SK-N-SH (cell line): Measurements from ENCODE around the gene BPIFA2.

Experiments
- EP300 ChIP-seq, 2 experiments: IDR thresholded peaks; 2 replicates each; pipeline versions ENCODE4 v1.4.0 to v1.6.1; 2012; ENCODE audit warnings: borderline replicate concordance in 1 of 2, low read depth in 1 of 2, low read length in 1 of 2
- EZH2phosphoT487 ChIP-seq: fragments of 200-600 bp; sonication (generic); IDR thresholded peaks from 2 replicates; pipeline ENCODE4 v1.6.1; 2017; ENCODE audit warnings: low read depth, mixed run types, mild to moderate bottlenecking, antibody characterized with exemption, moderate library complexity, borderline replicate concordance
- JUND ChIP-seq: IDR thresholded peaks from 2 replicates; pipeline ENCODE4 v1.4.0; 2012
- MXI1 ChIP-seq: IDR thresholded peaks from 2 replicates; pipeline ENCODE4 v1.6.1; 2012; ENCODE audit warnings: mild to moderate bottlenecking, low read depth, low read length, improper control_type of control experiment
- POLR2AphosphoS5 ChIP-seq: IDR thresholded peaks from 2 replicates; pipeline ENCODE4 v1.6.1; 2012; ENCODE audit warnings: low read depth, low read length
- RCOR1 ChIP-seq: fragments of 150-350 bp; IDR thresholded peaks from 2 replicates; pipeline ENCODE4 v1.6.1; 2017; ENCODE audit warnings: antibody characterized with exemption, low read length
- RFX5 ChIP-seq: IDR thresholded peaks from 2 replicates; pipeline ENCODE4 v1.6.1; 2012; ENCODE audit warnings: mild to moderate bottlenecking, improper control_type of control experiment, low read length
- RXRA ChIP-seq: IDR thresholded peaks from 2 replicates; pipeline ENCODE4 v1.4.0; 2012; ENCODE audit warnings: low read depth, mild to moderate bottlenecking, borderline replicate concordance
- TF ChIP-seq, protein P1 (sequence below): fragments of 200-600 bp; sonication (generic); IDR thresholded peaks from 2 replicates; pipeline ENCODE4 v1.6.1; 2017; ENCODE audit warnings: antibody characterized with exemption, mild to moderate bottlenecking, moderate library complexity
- TF ChIP-seq, protein P2 (sequence below): IDR thresholded peaks from 2 replicates; pipeline ENCODE4 v1.6.1; 2012; ENCODE audit warnings: mild to moderate bottlenecking, low read depth, low read length, moderate library complexity
- TF ChIP-seq, protein P3 (sequence below): IDR thresholded peaks from 2 replicates; pipeline ENCODE4 v1.4.0; 2012; ENCODE audit warnings: low read depth
- TF ChIP-seq, protein P4 (sequence below): fragments of 150-350 bp; IDR thresholded peaks from 2 replicates; pipeline ENCODE4 v1.6.1; 2017; ENCODE audit warnings: antibody characterized with exemption, low read length, low read depth, borderline replicate concordance

DNA sequence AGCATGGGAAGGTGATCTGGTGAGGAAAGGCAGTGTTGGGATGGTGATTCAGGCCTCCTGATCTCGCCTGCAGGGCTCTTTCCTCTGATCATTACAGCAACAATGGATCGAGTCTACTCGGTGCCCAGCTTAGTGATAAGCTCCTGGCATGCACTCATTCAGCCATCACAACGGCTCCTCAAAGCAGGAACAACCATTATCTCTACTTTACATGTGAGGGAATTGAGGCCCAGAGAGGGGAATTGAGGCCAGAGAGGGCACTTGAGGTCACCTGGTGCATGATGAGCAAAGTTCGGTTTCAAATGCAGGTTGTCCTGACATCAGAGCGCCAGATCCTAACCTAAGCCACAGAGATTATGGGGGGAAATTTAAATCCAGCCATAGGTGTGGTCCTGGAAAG, 42.0 kb upstream of the BPIFA2 start:
- TF ChIP-seq, protein P1, sequence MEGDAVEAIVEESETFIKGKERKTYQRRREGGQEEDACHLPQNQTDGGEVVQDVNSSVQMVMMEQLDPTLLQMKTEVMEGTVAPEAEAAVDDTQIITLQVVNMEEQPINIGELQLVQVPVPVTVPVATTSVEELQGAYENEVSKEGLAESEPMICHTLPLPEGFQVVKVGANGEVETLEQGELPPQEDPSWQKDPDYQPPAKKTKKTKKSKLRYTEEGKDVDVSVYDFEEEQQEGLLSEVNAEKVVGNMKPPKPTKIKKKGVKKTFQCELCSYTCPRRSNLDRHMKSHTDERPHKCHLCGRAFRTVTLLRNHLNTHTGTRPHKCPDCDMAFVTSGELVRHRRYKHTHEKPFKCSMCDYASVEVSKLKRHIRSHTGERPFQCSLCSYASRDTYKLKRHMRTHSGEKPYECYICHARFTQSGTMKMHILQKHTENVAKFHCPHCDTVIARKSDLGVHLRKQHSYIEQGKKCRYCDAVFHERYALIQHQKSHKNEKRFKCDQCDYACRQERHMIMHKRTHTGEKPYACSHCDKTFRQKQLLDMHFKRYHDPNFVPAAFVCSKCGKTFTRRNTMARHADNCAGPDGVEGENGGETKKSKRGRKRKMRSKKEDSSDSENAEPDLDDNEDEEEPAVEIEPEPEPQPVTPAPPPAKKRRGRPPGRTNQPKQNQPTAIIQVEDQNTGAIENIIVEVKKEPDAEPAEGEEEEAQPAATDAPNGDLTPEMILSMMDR = no peak
- TF ChIP-seq, protein P2, sequence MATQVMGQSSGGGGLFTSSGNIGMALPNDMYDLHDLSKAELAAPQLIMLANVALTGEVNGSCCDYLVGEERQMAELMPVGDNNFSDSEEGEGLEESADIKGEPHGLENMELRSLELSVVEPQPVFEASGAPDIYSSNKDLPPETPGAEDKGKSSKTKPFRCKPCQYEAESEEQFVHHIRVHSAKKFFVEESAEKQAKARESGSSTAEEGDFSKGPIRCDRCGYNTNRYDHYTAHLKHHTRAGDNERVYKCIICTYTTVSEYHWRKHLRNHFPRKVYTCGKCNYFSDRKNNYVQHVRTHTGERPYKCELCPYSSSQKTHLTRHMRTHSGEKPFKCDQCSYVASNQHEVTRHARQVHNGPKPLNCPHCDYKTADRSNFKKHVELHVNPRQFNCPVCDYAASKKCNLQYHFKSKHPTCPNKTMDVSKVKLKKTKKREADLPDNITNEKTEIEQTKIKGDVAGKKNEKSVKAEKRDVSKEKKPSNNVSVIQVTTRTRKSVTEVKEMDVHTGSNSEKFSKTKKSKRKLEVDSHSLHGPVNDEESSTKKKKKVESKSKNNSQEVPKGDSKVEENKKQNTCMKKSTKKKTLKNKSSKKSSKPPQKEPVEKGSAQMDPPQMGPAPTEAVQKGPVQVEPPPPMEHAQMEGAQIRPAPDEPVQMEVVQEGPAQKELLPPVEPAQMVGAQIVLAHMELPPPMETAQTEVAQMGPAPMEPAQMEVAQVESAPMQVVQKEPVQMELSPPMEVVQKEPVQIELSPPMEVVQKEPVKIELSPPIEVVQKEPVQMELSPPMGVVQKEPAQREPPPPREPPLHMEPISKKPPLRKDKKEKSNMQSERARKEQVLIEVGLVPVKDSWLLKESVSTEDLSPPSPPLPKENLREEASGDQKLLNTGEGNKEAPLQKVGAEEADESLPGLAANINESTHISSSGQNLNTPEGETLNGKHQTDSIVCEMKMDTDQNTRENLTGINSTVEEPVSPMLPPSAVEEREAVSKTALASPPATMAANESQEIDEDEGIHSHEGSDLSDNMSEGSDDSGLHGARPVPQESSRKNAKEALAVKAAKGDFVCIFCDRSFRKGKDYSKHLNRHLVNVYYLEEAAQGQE = no peak
- TF ChIP-seq EZH2phosphoT487 = no peak
- TF ChIP-seq, protein P3, sequence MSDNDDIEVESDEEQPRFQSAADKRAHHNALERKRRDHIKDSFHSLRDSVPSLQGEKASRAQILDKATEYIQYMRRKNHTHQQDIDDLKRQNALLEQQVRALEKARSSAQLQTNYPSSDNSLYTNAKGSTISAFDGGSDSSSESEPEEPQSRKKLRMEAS = no peak
- TF ChIP-seq, protein P4, sequence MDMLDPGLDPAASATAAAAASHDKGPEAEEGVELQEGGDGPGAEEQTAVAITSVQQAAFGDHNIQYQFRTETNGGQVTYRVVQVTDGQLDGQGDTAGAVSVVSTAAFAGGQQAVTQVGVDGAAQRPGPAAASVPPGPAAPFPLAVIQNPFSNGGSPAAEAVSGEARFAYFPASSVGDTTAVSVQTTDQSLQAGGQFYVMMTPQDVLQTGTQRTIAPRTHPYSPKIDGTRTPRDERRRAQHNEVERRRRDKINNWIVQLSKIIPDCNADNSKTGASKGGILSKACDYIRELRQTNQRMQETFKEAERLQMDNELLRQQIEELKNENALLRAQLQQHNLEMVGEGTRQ = no peak
- no peak for TF ChIP-seq EP300 (IDR thresholded peaks at IDR 0.05; ENCODE audit: borderline replicate concordance in 1 of 2, low read depth in 1 of 2, low read length in 1 of 2)
- no peak for TF ChIP-seq MXI1
- no peak for TF ChIP-seq JUND
- no peak for TF ChIP-seq POLR2AphosphoS5
- TF ChIP-seq RCOR1 = no peak
- TF ChIP-seq RXRA = no peak
- TF ChIP-seq RFX5 = no peak
